GM10266 (cell line): ENCODE data around the gene BRINP1.

ENCODE experiments used
- DNase-seq: peaks from one replicate; pipeline ENCODE4 v3.0.0; 2012; ENCODE audit errors: extremely low spot score
- TF ChIP-seq, protein P1 (sequence below): IDR thresholded peaks from 2 replicates; pipeline ENCODE4 v1.5.1; 2012; ENCODE audit warnings: mild to moderate bottlenecking, low read depth; ENCODE audit not compliant: control insufficient read depth, insufficient read depth; ENCODE audit errors: missing control alignments

BRINP1 gene

GRCh38 chr9:119121899-119122298 lies 247.3 kb downstream of the BRINP1 start:
- TF ChIP-seq, protein P1, sequence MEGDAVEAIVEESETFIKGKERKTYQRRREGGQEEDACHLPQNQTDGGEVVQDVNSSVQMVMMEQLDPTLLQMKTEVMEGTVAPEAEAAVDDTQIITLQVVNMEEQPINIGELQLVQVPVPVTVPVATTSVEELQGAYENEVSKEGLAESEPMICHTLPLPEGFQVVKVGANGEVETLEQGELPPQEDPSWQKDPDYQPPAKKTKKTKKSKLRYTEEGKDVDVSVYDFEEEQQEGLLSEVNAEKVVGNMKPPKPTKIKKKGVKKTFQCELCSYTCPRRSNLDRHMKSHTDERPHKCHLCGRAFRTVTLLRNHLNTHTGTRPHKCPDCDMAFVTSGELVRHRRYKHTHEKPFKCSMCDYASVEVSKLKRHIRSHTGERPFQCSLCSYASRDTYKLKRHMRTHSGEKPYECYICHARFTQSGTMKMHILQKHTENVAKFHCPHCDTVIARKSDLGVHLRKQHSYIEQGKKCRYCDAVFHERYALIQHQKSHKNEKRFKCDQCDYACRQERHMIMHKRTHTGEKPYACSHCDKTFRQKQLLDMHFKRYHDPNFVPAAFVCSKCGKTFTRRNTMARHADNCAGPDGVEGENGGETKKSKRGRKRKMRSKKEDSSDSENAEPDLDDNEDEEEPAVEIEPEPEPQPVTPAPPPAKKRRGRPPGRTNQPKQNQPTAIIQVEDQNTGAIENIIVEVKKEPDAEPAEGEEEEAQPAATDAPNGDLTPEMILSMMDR: no peak
- no peak for DNase-seq

DNA sequence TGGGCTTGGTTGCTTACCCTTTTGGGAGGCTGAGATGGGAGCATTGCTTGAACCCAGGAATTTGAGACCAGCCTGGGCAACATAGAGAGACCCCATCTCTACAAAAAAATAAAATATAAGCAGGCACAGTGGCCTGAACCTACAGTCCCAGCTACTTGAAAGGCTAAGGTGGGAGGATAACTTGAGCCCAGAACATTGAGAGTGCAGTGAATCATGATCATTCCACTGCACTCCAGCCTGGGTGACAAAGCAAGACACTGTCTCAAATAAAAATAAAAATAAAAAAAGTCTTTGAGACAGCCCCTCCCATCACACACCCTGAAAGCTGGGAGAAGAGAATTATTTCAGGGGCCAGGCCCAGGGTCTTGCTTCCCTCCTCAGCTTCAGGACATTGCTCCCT lies 251.8 kb downstream of the BRINP1 start:
- no peak for DNase-seq
- TF ChIP-seq, protein P1: no peak
